Lower leg skin (tissue), 4 donors: ENCODE data around the gene CD38. TPM values are rescaled to one million over a fixed set of nuclear protein-coding genes. Genes with fewer than 3 reads are reported as not detected.
"Not testable (repeated sequence)": the region's sequence is repeated elsewhere in the genome, so short reads cannot be mapped to it uniquely, and the experiment has no call there.

Source experiments
- DNase-seq, 2 donors: peaks; one replicate each; pipeline ENCODE4 v3.0.0-alpha.2; 2019; ENCODE audit warnings: low spot score in 2 of 2
- H3K4me3 ChIP-seq: fragments of 200-600 bp; sonication (generic); 2 replicates; pipeline ENCODE4 v1.5.1; 2017; ENCODE audit warnings: mild to moderate bottlenecking, low read depth; ENCODE audit not compliant: poor library complexity, severe bottlenecking
- POLR2A ChIP-seq, 2 donors: fragments of 450-650 bp; IDR thresholded peaks; one replicate each; pipeline ENCODE4 v1.6.1; 2016 to 2017; ENCODE audit warnings: antibody characterized with exemption in 2 of 2, mild to moderate bottlenecking in 1 of 2, moderate library complexity in 1 of 2
- WGBS, 2 donors: methylation state at CpG; one replicate each; pipeline ENCODE4 v1.1.5; 2018; 5-methylcytosine and 5-hydroxymethylcytosine counted together
- intact Hi-C: fragments of 100-400 bp; cut with DNase I; formaldehyde crosslinking; loops from one replicate; pipeline ENCODE4 v1.15.0; 2023; ENCODE audit warnings: low total_unique reads
- total RNA-seq, 4 donors: library from RNA; depleted of rRNA; stranded (reverse); fragments of >200 nt; gene quantifications; one replicate each; pipeline ENCODE4 v1.1.0, GENCODE V29; 2016
- TF ChIP-seq, protein P1 (sequence below), 3 donors: fragments of 450-650 bp; IDR thresholded peaks; one replicate each; pipeline ENCODE4 v1.5.1; 2016; ENCODE audit warnings: antibody characterized with exemption in 3 of 3, mild to moderate bottlenecking in 3 of 3, moderate library complexity in 2 of 3

CD38 gene
- total RNA-seq, 4 donors from 2014 or later, result 0.08 to 1.1 (median 0.21) TPM

- WGBS, 2 donors, result 71 to 85% methylated on average over 2 of the region's 2 CpGs
- TF ChIP-seq POLR2A (IDR thresholded peaks at IDR 0.05), result no peak
- TF ChIP-seq, protein P1, sequence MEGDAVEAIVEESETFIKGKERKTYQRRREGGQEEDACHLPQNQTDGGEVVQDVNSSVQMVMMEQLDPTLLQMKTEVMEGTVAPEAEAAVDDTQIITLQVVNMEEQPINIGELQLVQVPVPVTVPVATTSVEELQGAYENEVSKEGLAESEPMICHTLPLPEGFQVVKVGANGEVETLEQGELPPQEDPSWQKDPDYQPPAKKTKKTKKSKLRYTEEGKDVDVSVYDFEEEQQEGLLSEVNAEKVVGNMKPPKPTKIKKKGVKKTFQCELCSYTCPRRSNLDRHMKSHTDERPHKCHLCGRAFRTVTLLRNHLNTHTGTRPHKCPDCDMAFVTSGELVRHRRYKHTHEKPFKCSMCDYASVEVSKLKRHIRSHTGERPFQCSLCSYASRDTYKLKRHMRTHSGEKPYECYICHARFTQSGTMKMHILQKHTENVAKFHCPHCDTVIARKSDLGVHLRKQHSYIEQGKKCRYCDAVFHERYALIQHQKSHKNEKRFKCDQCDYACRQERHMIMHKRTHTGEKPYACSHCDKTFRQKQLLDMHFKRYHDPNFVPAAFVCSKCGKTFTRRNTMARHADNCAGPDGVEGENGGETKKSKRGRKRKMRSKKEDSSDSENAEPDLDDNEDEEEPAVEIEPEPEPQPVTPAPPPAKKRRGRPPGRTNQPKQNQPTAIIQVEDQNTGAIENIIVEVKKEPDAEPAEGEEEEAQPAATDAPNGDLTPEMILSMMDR (IDR thresholded peaks at IDR 0.05), result no peak
- DNase-seq, result no peak
- no peak overlapping the region for H3K4me3 ChIP-seq
- intact Hi-C loops, result no loop called here
These were observed 16.3 kb downstream of the CD38 start for GRCh38 chr4:15794426-15794825.

DNA sequence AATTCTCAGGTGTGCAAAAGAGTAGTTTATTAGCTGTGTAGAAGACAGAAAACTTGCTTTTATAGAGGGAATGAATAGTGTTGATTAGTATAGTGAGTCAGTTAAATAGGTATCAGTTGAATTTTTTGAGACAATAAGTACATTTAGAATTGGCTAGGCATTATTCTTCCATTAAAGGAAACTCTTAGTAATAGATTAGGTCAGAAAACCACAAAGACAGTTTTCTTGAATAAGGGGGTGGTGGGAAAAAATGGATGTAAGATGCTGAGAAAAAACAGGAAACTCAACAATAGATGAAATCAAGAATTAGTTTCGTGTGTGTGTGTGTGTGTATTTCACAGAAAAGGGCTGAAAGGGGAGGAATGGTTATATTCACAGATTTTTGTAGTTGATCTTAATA lies 16.8 kb downstream of the CD38 start:
- WGBS, 2 donors, result 64% methylated on average over 1 of the region's 1 CpG
- DNase-seq, result no peak
- no peak overlapping the region for H3K4me3 ChIP-seq
- TF ChIP-seq POLR2A (IDR thresholded peaks at IDR 0.05), result no peak
- intact Hi-C loops, result no loop called here

GRCh38 chr4:15797320-15797719 lies 19.2 kb downstream of the CD38 start:
- DNase-seq, result no peak
- intact Hi-C loops, result no loop called here
- H3K4me3 ChIP-seq, result no peak overlapping the region
- TF ChIP-seq, protein P1 (IDR thresholded peaks at IDR 0.05), result no peak
- no peak for TF ChIP-seq POLR2A (IDR thresholded peaks at IDR 0.05)
- WGBS, 2 donors, result 84 to 90% methylated on average over 5 of the region's 5 CpGs

GRCh38 chr4:15799141-15799540 lies 21.0 kb downstream of the CD38 start:
- intact Hi-C loops, result no loop called here
- DNase-seq, result no peak
- no peak overlapping the region for H3K4me3 ChIP-seq
- TF ChIP-seq, protein P1 (IDR thresholded peaks at IDR 0.05), result no peak
- no peak for TF ChIP-seq POLR2A (IDR thresholded peaks at IDR 0.05)
- 68 to 70% methylated on average over 4 of the region's 4 CpGs for WGBS, 2 donors

- 69 to 73% methylated on average over 2 of the region's 2 CpGs for WGBS, 2 donors
- no peak for DNase-seq
- TF ChIP-seq, protein P1 (IDR thresholded peaks at IDR 0.05), result no peak
- H3K4me3 ChIP-seq, result no peak overlapping the region
- intact Hi-C loops, result no loop called here
These were observed 21.6 kb downstream of the CD38 start for GRCh38 chr4:15799701-15800100.

DNA sequence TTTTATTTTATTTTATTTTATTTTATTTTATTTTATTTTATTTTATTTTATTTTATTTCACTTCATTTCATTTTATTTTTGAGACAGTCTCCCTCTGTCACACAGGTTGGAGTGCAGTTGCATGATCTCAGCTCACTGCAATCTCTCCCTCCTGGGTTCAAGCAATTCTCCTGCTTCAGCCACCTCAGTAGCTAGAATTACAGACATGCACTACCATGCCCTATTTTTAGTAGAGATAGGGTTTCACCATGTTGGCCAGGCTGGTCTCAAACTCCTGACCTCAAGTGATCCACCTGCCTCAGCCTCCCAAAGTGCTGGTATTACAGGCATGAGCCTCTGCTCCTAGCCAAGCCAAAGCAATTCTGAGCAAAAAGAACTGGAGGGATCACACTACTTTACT lies 24.4 kb downstream of the CD38 start:
- DNase-seq, intact Hi-C loops, H3K4me3 ChIP-seq: not testable (repeated sequence)
